HL-60 (cell line): ENCODE data around the gene OGA.

Experiments used
- DNase-seq, 2 experiments: peaks; one replicate each; pipeline ENCODE4 v3.0.0-alpha.2; 2010 to 2020; ENCODE audit warnings: low read depth in 1 of 2, low spot score in 1 of 2
- H3K27ac ChIP-seq: fragments of 250-450 bp; sonication (Bioruptor Pico); replicated peaks from 2 replicates; pipeline ENCODE4 v1.5.1; 2020; ENCODE audit warnings: mild to moderate bottlenecking, moderate library complexity
- H3K27me3 ChIP-seq: fragments of 250-450 bp; sonication (Bioruptor Pico); 2 replicates; pipeline ENCODE4 v1.5.1; 2021; ENCODE audit warnings: mild to moderate bottlenecking, moderate library complexity; ENCODE audit not compliant: insufficient read depth, poor library complexity, severe bottlenecking
- H3K4me3 ChIP-seq: replicated peaks from 2 replicates; pipeline ENCODE4 v1.5.1; 2011; ENCODE audit warnings: mild to moderate bottlenecking, control low read depth, low read length; ENCODE audit not compliant: insufficient read depth
- CTCF ChIP-seq: IDR thresholded peaks from one replicate; pipeline ENCODE4 v1.5.1; 2011; ENCODE audit warnings: low read length, control low read depth, inconsistent platforms; ENCODE audit not compliant: insufficient read depth
- GABPA ChIP-seq: IDR thresholded peaks from 2 replicates; pipeline ENCODE4 v1.6.1; 2012; ENCODE audit warnings: low read depth
- POLR2AphosphoS5 ChIP-seq: IDR thresholded peaks from 2 replicates; pipeline ENCODE4 v1.6.1; 2012; ENCODE audit warnings: low read depth
- REST ChIP-seq: IDR thresholded peaks from 2 replicates; pipeline ENCODE4 v1.6.1; 2012; ENCODE audit warnings: low read depth; ENCODE audit not compliant: insufficient replicate concordance
- SPI1 ChIP-seq: IDR thresholded peaks from 2 replicates; pipeline ENCODE4 v1.6.1; 2012; ENCODE audit warnings: low read depth, mild to moderate bottlenecking, borderline replicate concordance

The OGA gene

GRCh38 chr10:101841826-101842225 is 23.6 kb upstream of the OGA start:
- H3K4me3 ChIP-seq, result no peak overlapping the region
- TF ChIP-seq CTCF, result no peak
- no peak for TF ChIP-seq GABPA
- no peak for TF ChIP-seq SPI1
- TF ChIP-seq POLR2AphosphoS5, result no peak
- no peak overlapping the region for H3K27ac ChIP-seq

GRCh38 chr10:101840741-101841453 is 22.7 kb upstream of the OGA start:
- peak in 1 of 2 experiments; percentile 83 for DNase-seq
- no peaks in the 10 kb centered on the region for H3K27me3 ChIP-seq
- no peak overlapping the region for H3K27ac ChIP-seq
- H3K4me3 ChIP-seq, result no peak overlapping the region
- peak; percentile 93 for TF ChIP-seq REST
- no peak for TF ChIP-seq POLR2AphosphoS5
- peak; percentile 98 for TF ChIP-seq CTCF
- TF ChIP-seq SPI1, result no peak

More at GRCh38 chr10:101841826-101842225, 23.6 kb upstream of the OGA start:
- H3K27me3 ChIP-seq, result no peaks in the 10 kb centered on the region
- DNase-seq, result no peak

GRCh38 chr10:101840102-101840684 is 21.9 kb upstream of the OGA start:
- DNase-seq, result no peak
- Histone ChIP-seq H3K4me3 (no peak overlapping the region), H3K27ac (no peak overlapping the region), H3K27me3 (no peaks in the 10 kb centered on the region)
- no peak for TF ChIP-seq REST
- TF ChIP-seq POLR2AphosphoS5, result no peak
- TF ChIP-seq SPI1, result no peak
- TF ChIP-seq GABPA, result no peak
- TF ChIP-seq CTCF, result no peak
